ENCODE data around the gene ANKRD39.

DNA sequence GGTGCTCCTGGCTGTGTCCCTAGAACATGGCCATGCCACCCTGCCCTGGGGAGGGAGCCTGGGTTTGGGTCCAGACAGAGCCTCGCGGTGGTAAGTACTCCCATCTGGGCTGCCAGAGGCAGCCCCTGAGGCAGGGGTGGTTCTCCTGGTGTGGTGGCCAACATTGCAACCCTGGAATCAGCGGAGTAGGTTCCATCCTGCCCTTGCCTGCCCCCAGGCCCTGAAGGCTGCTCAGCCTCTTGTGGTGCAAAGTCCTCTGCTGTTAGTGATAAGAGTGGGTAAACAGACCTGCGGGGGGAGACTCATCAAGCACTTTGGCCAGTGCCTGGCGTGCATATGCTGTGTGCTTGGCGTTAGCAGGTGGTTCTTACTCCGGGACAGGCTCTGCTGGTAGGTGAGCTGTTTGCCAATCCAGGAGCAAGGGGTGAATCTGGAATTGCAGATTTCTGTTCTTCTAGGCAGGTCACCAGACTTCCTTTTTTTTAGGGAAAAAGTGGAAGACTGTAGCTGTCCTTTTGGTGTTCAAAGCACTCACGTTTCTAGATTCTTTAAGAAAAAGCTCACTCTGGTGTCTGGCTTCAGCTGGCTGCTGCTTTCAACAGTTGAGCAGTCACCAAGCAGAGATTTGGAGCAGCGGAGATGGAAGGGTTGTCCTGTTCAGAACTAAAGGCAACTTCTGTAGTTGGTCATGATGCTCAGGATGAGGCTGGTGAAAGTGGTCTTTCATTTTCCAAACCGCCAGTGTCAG, 38.5 kb downstream of the ANKRD39 start:
- TF ChIP-seq, protein P1, sequence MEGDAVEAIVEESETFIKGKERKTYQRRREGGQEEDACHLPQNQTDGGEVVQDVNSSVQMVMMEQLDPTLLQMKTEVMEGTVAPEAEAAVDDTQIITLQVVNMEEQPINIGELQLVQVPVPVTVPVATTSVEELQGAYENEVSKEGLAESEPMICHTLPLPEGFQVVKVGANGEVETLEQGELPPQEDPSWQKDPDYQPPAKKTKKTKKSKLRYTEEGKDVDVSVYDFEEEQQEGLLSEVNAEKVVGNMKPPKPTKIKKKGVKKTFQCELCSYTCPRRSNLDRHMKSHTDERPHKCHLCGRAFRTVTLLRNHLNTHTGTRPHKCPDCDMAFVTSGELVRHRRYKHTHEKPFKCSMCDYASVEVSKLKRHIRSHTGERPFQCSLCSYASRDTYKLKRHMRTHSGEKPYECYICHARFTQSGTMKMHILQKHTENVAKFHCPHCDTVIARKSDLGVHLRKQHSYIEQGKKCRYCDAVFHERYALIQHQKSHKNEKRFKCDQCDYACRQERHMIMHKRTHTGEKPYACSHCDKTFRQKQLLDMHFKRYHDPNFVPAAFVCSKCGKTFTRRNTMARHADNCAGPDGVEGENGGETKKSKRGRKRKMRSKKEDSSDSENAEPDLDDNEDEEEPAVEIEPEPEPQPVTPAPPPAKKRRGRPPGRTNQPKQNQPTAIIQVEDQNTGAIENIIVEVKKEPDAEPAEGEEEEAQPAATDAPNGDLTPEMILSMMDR (conservative IDR thresholded peaks at IDR 0.05; ENCODE audit: low read depth, low read length): no peak
- TF ChIP-seq RAD21 (IDR thresholded peaks at IDR 0.05; ENCODE audit: low read length) (no peak), POLR2A (IDR thresholded peaks at IDR 0.05; ENCODE audit: low read depth, low read length) (no peak), MAFK (IDR thresholded peaks at IDR 0.05; ENCODE audit: low read depth, low read length) (no peak)
- TF ChIP-seq, protein P2, sequence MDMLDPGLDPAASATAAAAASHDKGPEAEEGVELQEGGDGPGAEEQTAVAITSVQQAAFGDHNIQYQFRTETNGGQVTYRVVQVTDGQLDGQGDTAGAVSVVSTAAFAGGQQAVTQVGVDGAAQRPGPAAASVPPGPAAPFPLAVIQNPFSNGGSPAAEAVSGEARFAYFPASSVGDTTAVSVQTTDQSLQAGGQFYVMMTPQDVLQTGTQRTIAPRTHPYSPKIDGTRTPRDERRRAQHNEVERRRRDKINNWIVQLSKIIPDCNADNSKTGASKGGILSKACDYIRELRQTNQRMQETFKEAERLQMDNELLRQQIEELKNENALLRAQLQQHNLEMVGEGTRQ (IDR thresholded peaks at IDR 0.05; ENCODE audit: low read depth, low read length): no peak

Data from IMR-90 (cell line).